HG03571 (cell line): ENCODE measurements around the gene ASIC1.
A peak's percentile ranks its signal among the peaks of the same experiment; 100 is the strongest.

Experiments
- ATAC-seq: cut with Tn5 transposase; IDR thresholded peaks from one replicate; pipeline ENCODE4 v1.9.1; 2021; ENCODE audit not compliant: unreplicated experiment

Gene ASIC1

DNA sequence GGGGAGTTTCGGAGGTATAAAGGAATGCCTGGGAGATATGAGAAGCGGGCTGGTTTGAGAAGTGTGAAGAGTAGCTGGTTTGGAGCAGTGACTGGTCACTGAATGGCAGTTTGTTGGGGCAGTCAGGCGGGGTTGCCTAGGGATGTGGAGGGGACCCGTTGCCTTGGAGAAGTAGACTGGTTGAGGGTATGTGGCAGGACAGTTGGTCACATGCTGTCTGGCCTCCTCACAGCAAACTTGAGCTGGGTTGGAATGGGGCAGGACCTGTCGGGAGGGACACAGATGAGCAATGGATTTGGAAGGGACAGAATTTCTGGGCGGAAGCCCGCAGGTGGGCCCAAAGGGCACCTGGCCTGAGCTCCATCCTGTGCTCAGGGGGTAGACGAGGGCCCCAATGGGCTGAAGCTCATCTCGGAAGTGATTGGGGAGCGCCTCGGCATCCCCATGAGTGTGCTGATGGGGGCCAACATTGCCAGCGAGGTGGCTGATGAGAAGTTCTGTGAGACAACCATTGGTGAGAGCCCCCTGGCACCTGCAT is 48.6 kb downstream of the ASIC1 start:
- ATAC-seq: no peak

DNA sequence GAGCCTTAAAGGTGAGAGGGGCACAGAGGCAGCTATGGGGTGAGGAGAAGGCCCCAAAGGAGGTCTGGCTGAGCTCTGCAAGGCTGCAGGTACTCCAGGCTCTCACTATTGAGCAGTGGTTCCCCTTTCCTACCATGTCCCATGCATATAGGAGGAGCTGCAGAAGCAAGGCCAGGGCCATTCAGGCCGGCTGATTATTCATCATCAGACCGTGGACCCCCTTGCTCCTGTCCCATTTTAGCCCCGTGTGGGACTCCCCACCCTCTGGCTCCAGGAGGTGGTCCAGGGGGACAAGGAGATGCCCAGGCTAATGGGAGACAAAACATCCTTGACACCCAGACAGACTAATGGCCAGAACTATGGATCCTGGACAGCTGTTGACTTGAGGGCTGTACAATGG is 49.5 kb downstream of the ASIC1 start:
- ATAC-seq: no peak

DNA sequence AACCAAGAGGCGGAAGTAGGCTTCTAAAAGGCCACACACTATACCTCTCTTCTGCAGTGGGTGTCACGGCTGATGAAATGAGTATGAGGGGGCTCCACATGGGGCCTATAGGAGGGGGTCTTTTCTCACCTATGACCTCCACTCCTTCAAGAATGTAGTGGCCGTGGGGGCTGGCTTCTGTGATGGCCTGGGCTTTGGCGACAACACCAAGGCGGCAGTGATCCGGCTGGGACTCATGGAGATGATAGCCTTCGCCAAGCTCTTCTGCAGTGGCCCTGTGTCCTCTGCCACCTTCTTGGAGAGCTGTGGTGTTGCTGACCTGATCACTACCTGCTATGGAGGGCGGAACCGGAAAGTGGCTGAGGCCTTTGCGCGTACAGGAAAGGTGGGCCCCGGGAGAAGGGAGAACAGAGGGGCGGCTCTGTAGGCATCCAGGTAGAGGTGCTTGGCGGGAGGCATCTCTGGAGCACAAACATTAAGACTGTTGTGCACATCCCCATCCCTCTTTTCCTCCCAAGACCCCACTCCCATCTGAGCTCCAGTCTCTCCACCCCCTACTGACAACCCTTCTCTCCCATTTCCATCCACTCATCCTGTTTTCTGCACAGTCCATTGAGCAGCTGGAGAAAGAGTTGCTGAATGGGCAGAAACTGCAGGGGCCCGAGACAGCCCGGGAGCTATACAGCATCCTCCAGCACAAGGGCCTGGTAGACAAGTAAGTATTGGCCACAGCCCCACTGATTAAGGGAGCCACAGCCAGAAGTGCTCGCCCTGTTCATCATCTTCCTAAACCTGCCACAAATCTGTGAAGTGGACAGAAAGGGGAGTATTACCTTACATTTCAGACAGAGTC is 50.2 kb downstream of the ASIC1 start:
- ATAC-seq: no peak

DNA sequence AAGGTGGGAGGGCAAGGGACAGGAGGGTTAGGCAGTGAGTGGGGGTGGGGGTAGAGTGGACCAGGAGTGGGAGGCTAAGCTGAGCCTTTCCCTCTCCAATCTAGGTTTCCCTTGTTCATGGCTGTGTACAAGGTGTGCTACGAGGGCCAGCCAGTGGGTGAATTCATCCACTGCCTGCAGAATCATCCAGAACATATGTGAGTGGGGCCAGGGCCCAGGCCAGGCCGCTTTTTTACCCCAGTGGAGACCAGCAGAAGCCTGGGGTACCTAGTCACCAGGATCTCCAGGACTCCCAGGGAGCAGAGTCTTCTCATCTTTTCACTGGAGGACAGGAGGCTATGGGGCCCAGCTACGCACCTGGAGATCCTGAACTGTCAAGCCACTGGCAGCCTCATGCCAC is 51.9 kb downstream of the ASIC1 start:
- no peak for ATAC-seq

DNA sequence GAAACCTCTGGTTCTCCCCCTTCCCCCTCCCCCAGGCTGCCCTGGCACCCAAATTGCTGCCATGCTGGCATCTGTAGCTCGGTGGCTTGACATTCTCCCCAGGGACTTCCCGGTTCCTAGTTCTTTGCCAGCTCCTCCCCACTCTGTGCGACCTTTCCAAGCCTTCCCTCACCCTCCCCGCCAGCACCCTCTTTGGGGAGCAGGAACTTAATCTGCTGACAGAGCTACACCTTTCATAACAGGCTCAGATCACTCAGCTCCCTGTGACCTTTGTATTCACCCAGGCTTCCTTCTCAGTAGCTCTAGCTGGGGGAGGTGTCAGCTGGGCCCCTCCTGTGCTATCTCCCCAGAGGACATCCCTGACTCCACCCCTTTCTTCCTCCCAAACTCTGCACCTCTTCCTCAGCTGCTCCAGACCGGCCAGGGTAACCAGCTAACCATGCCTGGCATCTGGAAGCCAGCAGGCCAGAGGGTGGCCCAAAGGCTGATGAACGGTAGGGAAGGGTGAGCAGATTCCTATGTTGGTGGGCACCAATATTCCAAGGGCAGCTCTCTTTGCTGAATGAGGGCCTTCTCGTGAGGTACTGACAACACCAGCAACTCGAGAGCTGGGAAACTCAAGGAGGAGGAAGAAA is 52.8 kb downstream of the ASIC1 start:
- ATAC-seq: no peak

DNA sequence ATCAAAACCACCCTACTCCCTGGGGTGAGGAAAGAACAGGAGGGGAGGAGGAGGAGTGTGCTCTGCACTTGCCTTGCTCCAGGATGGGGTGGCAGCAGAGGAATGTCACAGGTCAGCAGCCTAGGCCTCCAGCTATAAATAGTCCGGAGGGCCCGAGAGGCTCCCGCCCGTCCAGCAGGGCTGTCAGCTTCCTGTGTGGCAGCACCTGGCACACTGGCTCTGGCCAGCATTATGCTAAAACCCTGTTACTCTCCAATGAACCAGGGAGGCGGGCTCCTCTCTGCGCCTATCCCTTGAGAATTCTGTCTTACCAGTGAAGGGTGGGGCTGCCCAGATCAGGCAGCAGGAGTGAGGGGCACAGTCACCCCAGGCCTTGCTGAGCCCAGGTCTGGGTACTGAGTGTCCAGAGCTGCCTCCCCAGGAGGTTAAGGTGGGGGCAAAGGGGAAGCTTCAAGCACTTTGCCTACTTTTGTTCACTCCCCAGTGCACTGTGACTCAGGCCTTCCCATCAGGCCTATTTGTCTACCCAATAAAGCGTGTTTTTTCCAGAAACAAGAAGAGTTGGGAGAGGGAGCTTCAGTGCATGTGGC is 53.5 kb downstream of the ASIC1 start:
- no peak for ATAC-seq

DNA sequence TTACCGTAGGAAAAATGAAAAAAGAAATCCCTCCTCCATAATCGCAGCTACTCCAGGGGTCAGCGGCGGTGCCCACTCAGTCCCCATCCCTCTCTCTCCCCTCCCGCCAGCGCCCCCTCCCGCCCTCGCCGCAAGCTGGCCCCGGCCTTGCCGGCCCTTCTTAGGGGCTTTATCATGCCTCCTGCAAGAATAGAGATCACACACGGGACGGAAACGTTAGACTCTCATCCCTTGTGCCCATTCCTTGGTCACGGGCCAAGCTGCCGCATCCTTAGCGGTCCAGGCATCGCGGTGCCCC is 53.9 kb downstream of the ASIC1 start:
- peak; percentile 0 for ATAC-seq

DNA sequence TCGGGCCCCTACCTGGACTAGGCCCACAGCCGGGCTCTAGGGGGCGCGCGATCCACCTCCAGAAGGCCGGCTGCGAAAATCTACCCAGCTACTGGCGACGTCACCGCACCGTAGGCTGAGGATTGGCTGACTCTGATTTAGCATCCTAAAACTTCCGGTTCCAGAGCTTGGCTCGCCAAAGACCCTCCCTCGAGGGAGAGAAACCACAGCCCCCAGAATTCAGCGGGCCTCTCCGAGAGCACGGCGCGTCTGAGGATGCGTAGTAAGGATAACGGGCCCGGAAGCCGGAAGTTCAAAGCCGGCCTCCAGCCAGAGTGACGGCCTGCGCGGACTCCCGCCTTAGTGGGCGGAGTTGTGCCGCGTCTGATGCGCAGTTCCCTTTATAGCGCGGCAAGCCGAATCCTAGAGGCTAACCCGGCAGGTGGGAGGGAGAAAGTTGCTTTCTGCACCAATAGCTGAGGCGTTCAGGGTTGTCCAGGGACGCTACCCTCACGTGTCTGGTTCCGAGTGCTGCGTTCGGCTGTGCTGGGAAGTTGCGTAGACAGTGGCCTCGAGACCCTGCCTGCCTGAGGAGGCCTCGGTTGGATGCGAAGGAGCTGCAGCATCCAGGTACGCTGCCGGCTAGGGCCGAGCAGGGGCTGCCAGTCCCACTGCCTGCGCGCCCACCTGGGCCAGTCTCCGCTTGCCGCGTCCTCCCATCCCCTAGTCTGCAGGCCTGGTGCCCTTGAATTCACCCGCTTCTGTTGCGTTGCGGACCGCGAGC is 54.5 kb downstream of the ASIC1 start, which contains the start of gene COX14:
Gene COX14 (plus strand): TSS at position 544 of the 763 bp plus-strand sequence. CDS start 7,808 bp downstream, outside the sequence.
- peak; percentile 74 for ATAC-seq

DNA sequence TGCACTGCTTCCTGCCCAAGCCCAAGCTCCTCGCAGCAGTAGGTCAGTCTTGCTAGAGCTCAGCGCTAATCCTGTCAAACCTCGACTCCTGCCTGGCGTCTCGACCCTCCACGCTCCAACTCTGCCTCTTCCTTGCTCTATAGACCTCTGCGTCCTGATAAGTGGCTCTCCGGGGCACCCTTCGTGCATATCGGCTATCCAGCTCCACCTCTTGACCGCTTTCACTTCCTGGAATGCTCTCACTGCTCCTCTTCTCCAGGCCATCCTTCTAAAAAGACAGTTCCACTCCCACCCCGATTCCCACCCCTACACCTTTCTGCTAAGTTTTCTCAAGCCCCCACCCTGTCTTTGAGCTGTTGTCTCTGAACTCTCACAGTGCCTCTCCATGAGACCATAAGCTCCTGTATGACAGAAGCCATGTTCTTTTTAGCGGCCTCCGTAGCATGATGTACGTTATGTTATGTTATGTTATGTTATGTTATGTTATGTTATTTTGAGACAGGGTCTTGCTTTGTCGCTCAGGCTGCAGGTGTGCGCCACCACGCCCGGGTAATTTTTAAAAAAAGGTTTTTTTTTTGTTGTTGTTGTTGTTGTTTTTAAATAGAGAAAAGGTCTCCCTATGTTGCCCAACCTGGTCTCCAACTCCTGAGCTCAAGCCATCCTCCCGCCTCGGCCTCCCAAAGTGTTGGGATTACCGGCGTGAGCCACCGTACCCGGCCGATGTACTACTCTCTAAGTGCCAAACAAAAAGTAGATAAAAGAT is 55.2 kb downstream of the ASIC1 start:
- ATAC-seq: no peak

DNA sequence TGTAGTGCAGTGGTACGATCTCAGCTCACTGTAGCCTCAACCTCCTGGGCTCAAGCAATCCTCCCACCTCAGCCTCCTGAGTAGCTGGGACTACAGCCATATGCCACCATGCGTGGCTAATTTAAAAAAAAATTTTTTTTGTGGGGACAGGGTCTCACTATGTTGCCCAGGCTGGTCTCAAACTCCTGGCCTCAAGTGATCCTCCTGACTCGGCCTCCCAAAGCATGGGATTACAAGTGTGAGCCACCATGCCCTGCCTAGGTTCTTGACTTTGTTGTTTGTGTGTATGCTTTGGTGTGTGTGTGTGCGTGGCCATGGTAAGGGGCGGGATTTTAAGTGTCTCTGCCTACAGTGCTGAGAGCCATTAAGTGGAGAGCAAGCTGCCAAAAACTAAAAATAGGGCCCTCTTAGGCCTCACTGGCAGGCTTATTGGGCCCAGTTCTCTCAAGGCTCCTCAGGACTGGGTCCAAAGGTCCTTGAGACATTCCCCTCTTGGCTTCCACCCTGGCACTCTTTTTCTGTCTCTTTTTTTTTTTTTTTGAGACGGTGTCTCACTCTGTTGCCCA is 59.7 kb downstream of the ASIC1 start:
- no peak for ATAC-seq

DNA sequence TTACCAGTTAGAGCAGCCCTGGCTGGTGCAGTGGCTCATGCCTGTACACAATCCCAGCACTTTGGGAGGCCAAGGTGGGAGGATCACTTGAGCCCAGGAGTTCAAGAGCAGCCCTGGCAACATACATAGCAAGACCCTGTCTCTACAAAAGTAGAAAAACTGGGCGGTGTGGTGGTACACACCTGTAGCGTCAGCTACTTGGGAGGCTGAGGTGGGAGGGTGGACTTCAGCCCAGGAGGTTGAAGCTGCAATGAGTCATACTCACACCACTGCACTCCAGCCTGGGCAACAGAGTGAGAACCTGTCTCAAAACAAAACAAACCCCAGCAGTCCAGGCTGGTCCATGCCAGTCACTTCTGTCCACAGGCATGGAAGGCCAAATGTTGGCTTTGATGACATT is 62.0 kb downstream of the ASIC1 start:
- ATAC-seq: no peak

DNA sequence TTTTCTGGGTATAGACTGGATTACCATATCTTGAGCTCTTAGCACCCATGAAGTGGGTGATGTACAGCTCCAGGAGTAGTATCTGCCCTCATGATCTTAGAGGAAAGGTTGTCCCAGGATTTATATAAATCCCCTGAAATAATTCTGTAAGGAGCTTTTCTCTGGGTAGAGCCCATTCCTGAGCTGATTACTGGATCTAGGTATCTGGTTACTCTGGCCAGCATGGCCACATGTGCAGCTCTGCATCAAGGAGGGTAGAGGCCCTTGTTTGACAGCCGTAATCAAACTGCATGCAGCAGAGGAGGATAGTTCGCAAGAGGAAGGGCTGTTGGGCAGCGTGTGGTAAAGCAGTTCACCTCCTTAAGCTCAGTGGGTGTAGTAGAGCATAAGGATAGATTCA is 63.1 kb downstream of the ASIC1 start:
- ATAC-seq: no peak

DNA sequence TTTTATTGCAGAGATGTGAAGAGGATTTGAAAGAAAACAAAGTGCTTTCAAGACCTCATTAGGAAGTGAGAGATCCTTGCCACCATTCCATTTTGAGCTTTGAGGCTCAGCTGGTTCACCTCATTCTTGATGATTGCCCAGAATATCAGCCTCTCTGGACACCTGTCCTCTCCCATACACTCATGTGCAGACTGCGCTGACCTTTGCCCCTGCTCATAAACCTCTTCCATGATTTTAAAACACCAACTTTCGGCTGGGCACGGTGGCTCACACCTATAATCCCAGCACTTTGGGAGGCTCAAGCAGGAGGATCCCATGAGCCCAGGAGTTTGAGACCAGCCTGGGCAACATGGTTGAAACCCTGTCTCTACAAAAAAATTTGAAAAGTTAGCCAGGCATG is 63.6 kb downstream of the ASIC1 start:
- no peak for ATAC-seq

DNA sequence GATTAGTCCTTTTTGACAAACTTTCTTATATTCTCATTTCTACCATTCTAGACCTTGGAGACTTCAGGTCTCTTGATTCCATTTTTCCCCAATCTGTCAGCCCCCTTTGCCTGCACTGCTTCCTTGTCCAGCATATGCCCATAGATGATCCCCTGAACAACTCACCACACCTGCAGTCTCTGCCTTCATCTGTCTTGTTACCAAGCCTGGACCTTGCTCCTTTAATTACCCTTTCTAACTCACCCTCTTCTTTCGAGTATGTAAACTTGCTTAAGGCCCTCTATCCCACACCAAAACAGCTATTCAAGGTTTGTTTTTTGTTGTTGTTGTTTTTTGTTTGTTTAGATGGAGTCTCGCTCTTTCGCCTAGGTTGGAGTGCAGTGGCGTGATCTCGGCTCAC is 64.2 kb downstream of the ASIC1 start:
- ATAC-seq: no peak

DNA sequence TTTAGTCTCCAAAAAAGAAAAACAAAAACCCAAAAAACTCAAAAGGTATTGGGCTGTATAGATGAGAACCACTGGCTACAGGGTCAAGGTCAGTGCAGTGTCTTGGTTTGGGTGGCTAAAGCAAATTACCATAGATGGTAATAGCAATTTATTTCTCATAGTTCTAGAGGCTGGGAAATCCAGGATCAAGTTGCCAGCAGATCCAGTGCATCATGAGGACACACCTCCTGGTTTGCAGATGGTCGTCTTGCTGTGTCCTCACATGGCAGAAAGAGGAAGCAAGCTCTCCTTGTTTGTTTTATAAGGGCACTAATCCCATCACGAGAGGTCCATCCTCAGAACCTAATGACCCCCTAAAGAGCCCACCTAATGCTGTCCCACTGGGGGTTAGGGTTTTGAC is 65.8 kb downstream of the ASIC1 start:
- ATAC-seq: no peak

DNA sequence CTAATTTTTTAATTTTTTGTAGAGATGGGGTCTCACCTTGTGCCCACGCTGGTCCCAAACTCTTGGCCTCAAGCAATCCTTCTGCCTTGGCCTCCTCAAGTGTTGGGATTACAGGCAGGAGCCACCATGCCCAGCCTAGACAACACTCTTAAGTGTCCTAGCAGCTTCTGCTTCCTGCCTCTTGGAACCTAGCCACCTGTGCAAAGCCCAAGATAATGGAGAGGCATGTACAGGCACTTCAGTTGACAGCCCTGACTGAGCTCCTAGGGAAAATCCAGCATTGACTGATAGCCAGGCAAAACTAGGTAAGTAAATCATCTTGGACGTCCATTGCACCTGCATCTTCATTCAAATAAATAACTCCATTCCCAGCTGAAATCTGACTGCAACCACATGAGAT is 70.2 kb downstream of the ASIC1 start:
- ATAC-seq: no peak

DNA sequence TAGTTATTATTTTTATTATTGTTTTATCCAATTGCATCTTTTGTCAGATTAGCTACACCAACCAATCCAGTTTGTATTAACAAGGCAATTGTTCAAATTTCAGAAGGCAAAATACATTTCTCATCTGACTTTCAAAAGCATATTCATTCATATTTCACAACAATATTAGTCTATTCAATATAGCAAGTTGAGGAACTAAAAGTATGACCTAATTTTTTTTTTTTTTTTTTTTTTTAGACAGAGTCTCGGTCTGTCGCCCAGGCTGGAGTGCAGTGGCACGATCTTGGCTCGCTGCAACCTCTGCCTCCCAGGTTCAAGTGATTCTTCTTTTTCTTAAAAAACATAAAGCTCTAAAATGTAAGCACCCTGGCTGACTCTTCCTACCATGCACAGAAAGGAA is 71.9 kb downstream of the ASIC1 start:
- no peak for ATAC-seq

DNA sequence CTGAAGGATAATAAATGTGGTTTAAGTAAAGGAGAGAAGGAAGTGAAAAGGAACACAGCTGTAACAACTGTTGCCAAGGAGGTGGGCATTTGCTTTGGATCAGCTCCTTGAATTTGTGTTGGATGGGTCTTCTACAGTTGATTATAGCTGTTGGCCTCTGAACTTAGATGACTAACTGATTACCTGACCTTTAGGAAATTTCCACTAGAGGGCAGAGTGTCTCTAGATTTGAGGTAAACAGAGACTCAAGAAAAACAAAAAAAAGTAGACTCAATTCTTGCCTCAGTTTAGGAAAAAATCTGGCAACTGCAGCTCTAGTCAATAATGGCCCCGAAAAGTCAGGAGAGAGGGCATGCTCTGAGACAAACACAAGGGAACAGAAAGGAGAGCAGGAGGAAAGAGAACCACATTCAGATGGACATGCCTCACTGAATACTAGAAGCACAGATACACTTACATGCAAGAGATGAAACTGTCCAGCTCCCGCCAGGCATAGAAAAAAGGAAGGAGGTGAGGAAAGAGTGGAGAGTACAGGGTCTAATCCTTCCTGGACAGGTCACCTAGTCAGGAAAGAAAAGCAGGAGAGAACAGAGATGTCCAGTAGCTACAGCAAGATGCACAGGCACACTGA is 75.2 kb downstream of the ASIC1 start:
- ATAC-seq: no peak
